ENCODE measurements around the gene GALNT2.

Gene GALNT2

GRCh38 chr1:230145953-230146476 is 79.0 kb downstream of the GALNT2 start:
- no peak overlapping the region for H3K4me3 ChIP-seq (ENCODE audit: low read length)
- no peaks in the 10 kb centered on the region for H3K9me3 ChIP-seq (ENCODE audit: insufficient read depth, low read depth, low read length)
- no peak overlapping the region for H3K9ac ChIP-seq (ENCODE audit: low read depth, low read length)
- no peaks in the 10 kb centered on the region for H3K36me3 ChIP-seq (ENCODE audit: insufficient read depth, low read depth, low read length)
- H3K4me1 ChIP-seq (ENCODE audit: insufficient read depth, low read length) = peaks cover 18% of the 10 kb centered on the region
- H3K27ac ChIP-seq (ENCODE audit: low read length) = no peak overlapping the region
- H3K27me3 ChIP-seq (ENCODE audit: insufficient read depth, low read length) = no peaks in the 10 kb centered on the region

DNA sequence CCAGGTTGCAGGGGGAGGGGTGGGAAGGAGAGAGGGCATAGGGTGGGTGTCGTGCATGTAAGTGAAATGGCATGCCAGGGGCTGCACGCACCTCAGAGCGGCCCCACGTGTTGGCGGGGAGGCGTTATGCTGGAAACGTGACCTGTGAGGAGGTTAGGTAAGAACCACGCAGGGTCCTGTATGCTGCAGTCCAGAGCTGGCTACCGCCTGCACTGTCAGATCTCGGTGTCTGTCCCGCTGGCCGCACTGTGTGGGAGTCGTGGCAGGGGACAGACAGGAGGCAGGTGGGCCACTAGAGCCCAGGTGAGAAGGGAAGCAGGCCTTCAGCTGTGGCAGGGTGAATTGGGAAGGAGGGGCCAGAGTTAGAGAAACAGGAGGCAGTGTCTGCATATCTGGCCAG is 79.7 kb downstream of the GALNT2 start:
- no peaks in the 10 kb centered on the region for H3K9me3 ChIP-seq (ENCODE audit: insufficient read depth, low read depth, low read length)
- H3K4me1 ChIP-seq (ENCODE audit: insufficient read depth, low read length) = peaks cover 13% of the 10 kb centered on the region; the same call in 1 of the 2 replicates
- no peak overlapping the region for H3K9ac ChIP-seq (ENCODE audit: low read depth, low read length)
- no peak overlapping the region for H3K4me3 ChIP-seq (ENCODE audit: low read length)
- no peaks in the 10 kb centered on the region for H3K27me3 ChIP-seq (ENCODE audit: insufficient read depth, low read length)
- no peak overlapping the region for H3K27ac ChIP-seq (ENCODE audit: low read length)
- H3K36me3 ChIP-seq (ENCODE audit: insufficient read depth, low read depth, low read length) = no peaks in the 10 kb centered on the region

DNA sequence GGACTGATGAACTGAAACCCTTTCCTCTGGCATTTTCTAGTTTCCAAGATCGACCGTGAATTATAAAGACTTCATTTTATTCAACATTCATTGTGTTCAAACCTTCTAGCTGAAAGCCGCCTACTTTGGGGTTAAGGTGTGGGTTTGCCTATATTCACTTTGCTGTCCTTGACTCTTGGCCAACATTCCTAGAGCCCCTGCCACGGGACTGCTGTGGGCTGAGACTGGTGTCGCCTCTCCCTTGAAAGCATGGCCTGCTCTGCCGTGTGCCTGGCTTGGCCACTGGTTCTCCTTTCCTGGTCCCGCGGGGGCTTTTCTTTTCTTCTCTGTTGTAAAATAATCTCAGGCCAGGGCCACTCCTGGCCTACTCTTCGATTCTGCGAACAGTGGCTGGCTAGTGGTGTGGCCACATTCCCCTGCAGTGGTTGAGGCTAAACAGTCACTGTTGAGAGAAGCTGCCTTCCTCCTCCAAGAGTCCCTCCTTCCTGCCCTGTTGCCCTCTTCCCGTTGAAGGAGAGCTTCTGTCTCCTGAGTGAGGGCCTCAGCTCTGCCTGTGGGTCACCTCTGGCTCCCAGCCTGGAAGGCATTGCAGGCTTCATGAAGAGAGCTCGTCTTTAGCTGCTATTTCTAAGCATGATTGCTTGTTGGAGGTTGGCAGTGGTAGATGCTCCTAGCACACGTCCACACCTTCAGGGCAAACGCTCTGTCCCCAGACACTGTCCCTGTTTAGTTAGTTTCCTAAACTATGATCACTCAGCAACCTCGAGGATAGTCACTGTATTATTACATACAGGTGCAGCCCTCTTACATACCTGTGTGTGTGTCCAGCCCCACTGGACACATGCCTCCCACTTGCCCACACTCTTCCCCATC is 80.5 kb downstream of the GALNT2 start:
- peaks cover 9% of the 10 kb centered on the region; the same call in 1 of the 2 replicates for H3K4me1 ChIP-seq (ENCODE audit: insufficient read depth, low read length)
- H3K9ac ChIP-seq (ENCODE audit: low read depth, low read length) = no peak overlapping the region
- H3K27me3 ChIP-seq (ENCODE audit: insufficient read depth, low read length) = no peaks in the 10 kb centered on the region
- H3K9me3 ChIP-seq (ENCODE audit: insufficient read depth, low read depth, low read length) = no peaks in the 10 kb centered on the region
- no peak overlapping the region for H3K4me3 ChIP-seq (ENCODE audit: low read length)
- H3K27ac ChIP-seq (ENCODE audit: low read length) = no peak overlapping the region
- H3K36me3 ChIP-seq (ENCODE audit: insufficient read depth, low read depth, low read length) = no peaks in the 10 kb centered on the region

GRCh38 chr1:230148126-230148652 is 81.2 kb downstream of the GALNT2 start:
- no peaks in the 10 kb centered on the region for H3K36me3 ChIP-seq (ENCODE audit: insufficient read depth, low read depth, low read length)
- H3K27ac ChIP-seq (ENCODE audit: low read length) = no peak overlapping the region
- no peaks in the 10 kb centered on the region for H3K27me3 ChIP-seq (ENCODE audit: insufficient read depth, low read length)
- peaks cover 8% of the 10 kb centered on the region; the same call in 1 of the 2 replicates for H3K4me1 ChIP-seq (ENCODE audit: insufficient read depth, low read length)
- H3K4me3 ChIP-seq (ENCODE audit: low read length) = no peak overlapping the region
- no peak overlapping the region for H3K9ac ChIP-seq (ENCODE audit: low read depth, low read length)
- no peaks in the 10 kb centered on the region for H3K9me3 ChIP-seq (ENCODE audit: insufficient read depth, low read depth, low read length)

DNA sequence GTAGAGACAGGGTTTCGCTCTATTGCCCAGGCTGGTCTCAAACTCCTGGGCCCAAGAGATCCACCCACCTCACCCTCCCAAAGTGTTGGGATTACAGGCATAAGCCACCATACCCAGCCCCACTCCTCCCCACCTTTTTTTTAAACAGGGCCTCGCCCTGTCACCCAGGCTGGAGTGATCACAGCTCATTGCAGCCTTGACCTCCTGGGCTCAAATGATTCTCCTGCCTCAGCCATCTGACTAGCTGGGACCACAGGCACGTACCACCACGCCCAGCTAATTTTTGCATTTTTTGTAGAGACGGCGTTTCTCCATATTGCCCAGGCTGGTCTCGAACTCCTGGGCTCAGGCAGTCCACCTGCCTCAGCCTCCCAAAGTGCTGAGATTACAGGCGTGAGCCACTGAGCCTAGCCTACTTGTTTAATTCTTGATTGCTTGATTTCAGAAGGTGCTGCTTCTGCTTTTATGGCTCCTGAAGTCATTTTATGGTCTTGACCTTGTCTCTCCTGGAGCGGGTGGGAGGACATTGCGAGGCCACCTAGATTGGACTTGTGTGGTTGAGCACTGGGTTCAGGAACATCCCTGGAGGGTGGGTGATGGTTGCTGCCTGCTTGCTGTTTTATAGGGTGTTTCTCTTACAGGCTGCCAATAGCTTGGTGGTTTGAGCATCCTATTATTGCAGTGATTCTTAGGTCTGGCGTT is 81.9 kb downstream of the GALNT2 start:
- Histone ChIP-seq H3K27ac (ENCODE audit: low read length) (no peak overlapping the region), H3K9ac (ENCODE audit: low read depth, low read length) (no peak overlapping the region), H3K4me1 (ENCODE audit: insufficient read depth, low read length) (peaks cover 8% of the 10 kb centered on the region; the same call in 1 of the 2 replicates)

DNA sequence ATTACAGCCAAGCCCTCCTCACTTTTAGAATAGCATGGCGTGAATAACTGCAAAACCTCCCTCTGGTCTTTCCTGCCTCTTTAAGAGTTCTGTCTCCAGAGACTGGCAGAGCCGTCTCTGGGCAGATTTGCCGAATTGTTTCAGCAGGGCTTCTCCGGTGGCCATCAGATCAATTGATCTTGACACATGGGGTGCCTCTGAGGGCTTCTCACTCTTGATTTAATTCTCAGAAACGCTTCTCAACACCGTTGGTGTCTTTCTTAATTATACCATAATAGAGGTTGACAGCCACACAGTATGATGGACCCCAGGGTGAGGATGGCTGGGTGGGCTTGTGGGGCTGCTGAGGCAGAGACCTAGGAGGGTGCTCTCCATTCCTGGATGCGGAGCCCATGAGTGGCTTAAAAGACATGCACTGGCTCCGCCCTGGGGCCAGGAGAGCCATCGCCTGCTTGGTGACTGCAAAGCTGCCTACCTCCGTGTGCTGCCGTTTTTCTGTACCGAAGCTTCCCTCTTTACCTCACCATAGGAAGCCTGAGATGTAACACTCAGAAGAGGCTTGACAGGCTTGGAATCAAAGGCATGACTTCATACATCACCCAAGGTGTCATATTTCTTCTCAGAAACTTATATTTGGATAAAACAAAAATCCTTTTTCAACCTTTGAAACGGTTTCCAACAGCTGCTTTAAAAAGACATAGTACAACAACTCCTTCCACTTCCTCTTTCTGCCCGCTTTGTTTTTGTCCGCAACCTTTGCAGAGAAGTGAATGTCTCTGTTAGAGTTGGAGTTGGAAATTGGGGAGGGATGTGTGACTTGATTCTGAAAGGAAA is 82.9 kb downstream of the GALNT2 start:
- Histone ChIP-seq H3K27me3 (ENCODE audit: insufficient read depth, low read length) (no peaks in the 10 kb centered on the region), H3K4me1 (ENCODE audit: insufficient read depth, low read length) (peaks cover 8% of the 10 kb centered on the region; the same call in 1 of the 2 replicates), H3K27ac (ENCODE audit: low read length) (no peak overlapping the region), H3K36me3 (ENCODE audit: insufficient read depth, low read depth, low read length) (no peaks in the 10 kb centered on the region), H3K9me3 (ENCODE audit: insufficient read depth, low read depth, low read length) (no peaks in the 10 kb centered on the region), H3K9ac (ENCODE audit: low read depth, low read length) (no peak overlapping the region), H3K4me3 (ENCODE audit: low read length) (no peak overlapping the region)

More for the DNA sequence above, 81.9 kb downstream of the GALNT2 start:
- Histone ChIP-seq H3K4me3 (ENCODE audit: low read length) (no peak overlapping the region), H3K9me3 (ENCODE audit: insufficient read depth, low read depth, low read length) (no peaks in the 10 kb centered on the region), H3K27me3 (ENCODE audit: insufficient read depth, low read length) (no peaks in the 10 kb centered on the region), H3K36me3 (ENCODE audit: insufficient read depth, low read depth, low read length) (no peaks in the 10 kb centered on the region)

DNA sequence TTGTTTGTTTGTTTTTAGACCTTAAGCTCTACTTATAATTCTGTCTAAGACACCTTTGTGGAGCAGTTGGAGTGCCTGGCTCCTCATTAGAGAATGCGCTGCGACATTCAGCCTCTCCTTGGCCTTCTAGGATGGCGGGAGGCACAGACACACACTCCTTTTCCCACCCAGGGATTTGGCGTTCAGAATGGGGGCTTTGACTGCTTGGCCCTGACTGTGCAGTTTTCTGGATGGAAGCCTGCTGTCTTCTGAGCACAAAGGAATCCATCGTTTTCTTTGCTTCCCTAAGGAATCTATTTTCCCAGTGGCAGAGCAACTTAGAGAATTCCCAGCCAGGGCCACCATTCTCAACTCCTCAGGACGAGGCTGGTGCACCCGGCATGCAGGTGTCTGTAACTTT is 83.6 kb downstream of the GALNT2 start:
- H3K4me1 ChIP-seq (ENCODE audit: insufficient read depth, low read length) = peaks cover 7% of the 10 kb centered on the region; the same call in 1 of the 2 replicates
- no peaks in the 10 kb centered on the region for H3K36me3 ChIP-seq (ENCODE audit: insufficient read depth, low read depth, low read length)
- no peaks in the 10 kb centered on the region for H3K27me3 ChIP-seq (ENCODE audit: insufficient read depth, low read length)
- H3K4me3 ChIP-seq (ENCODE audit: low read length) = no peak overlapping the region
- no peak overlapping the region for H3K9ac ChIP-seq (ENCODE audit: low read depth, low read length)
- no peak overlapping the region for H3K27ac ChIP-seq (ENCODE audit: low read length)
- H3K9me3 ChIP-seq (ENCODE audit: insufficient read depth, low read depth, low read length) = no peaks in the 10 kb centered on the region

DNA sequence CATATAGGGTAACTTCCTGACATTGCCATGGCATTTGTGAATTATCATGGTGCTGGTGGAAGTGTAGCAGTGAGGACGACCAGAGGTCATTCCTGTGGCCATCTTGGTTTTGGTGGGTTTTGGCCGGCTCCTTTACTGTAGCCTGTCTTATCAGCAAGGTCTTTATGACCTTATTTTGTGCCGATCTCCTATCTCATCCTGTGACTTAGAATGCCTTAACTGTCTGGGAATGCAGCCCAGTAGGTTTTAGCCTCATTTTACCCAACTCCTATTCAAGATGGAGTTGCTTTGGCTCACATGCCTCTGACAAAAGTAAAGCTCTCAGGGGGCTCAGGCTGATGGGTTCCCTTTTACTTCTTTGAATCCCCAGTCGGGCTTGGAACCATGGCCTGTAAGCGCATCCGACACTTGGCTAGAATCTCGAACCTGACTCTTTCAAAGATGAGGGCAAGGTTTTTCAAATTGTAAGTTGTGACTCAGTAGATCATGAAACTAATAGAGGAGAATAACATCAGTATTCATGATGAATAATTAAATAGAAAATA is 85.0 kb downstream of the GALNT2 start:
- Histone ChIP-seq H3K9me3 (ENCODE audit: insufficient read depth, low read depth, low read length) (no peaks in the 10 kb centered on the region), H3K27me3 (ENCODE audit: insufficient read depth, low read length) (no peaks in the 10 kb centered on the region), H3K27ac (ENCODE audit: low read length) (no peak overlapping the region), H3K36me3 (ENCODE audit: insufficient read depth, low read depth, low read length) (no peaks in the 10 kb centered on the region), H3K4me3 (ENCODE audit: low read length) (no peak overlapping the region), H3K4me1 (ENCODE audit: insufficient read depth, low read length) (no peaks in the 10 kb centered on the region; the same call in 1 of the 2 replicates), H3K9ac (ENCODE audit: low read depth, low read length) (no peak overlapping the region)

DNA sequence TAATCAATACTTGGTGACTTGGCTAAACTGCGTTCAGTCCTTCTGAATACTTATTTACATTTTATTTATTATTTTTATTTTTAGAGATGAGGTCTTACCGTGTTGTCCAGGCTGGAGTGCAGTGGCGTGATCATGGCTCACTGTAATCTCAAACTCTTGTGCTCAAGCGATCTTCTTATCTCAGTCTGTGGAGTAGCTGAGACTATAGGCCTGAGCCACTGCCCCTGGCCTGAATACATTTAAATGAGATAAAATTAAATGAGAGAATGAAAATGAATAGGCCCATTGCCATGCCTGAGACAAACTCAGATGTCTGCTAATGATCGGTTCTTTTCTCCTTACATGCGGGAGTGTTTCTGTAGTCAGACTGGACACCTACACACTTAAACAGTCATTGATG is 86.0 kb downstream of the GALNT2 start:
- Histone ChIP-seq H3K36me3 (ENCODE audit: insufficient read depth, low read depth, low read length) (no peaks in the 10 kb centered on the region), H3K4me1 (ENCODE audit: insufficient read depth, low read length) (peaks cover 5% of the 10 kb centered on the region), H3K9ac (ENCODE audit: low read depth, low read length) (no peak overlapping the region), H3K9me3 (ENCODE audit: insufficient read depth, low read depth, low read length) (no peaks in the 10 kb centered on the region), H3K27ac (ENCODE audit: low read length) (no peak overlapping the region), H3K4me3 (ENCODE audit: low read length) (no peak overlapping the region), H3K27me3 (ENCODE audit: insufficient read depth, low read length) (no peaks in the 10 kb centered on the region)

- Histone ChIP-seq H3K4me3 (ENCODE audit: low read length) (no peak overlapping the region), H3K9ac (ENCODE audit: low read depth, low read length) (no peak overlapping the region), H3K27ac (ENCODE audit: low read length) (no peak overlapping the region), H3K36me3 (ENCODE audit: insufficient read depth, low read depth, low read length) (no peaks in the 10 kb centered on the region), H3K4me1 (ENCODE audit: insufficient read depth, low read length) (peaks cover 13% of the 10 kb centered on the region), H3K27me3 (ENCODE audit: insufficient read depth, low read length) (no peaks in the 10 kb centered on the region), H3K9me3 (ENCODE audit: insufficient read depth, low read depth, low read length) (no peaks in the 10 kb centered on the region)
These were observed 86.7 kb downstream of the GALNT2 start for GRCh38 chr1:230153641-230154296.

All from iPS-20b (cell line).